T-helper 2 cell treated with Interferon-gamma antibody and Interleukin-4, amounts not matched to agents 5 μg/mL and 100 μg/mL, for 36 hours (primary cell): ENCODE results near the gene C1QTNF3.
"Not testable (repeated sequence)": the region's sequence is repeated elsewhere in the genome, so short reads cannot be mapped to it uniquely, and the experiment has no call there.

Experiments used
- DNase-seq: peaks from one replicate; pipeline ENCODE4 v3.0.0; 2021; ENCODE audit warnings: low spot score
- H3K27ac Mint-ChIP-seq: one replicate; pipeline ENCODE4 v1.8.0; 2021; ENCODE audit warnings: mild to moderate bottlenecking, mixed read lengths
- H3K27me3 Mint-ChIP-seq: one replicate; pipeline ENCODE4 v1.8.0; 2021; ENCODE audit warnings: low read depth, mixed read lengths
- H3K36me3 Mint-ChIP-seq: one replicate; pipeline ENCODE4 v1.8.0; 2021; ENCODE audit warnings: low read depth, mixed read lengths
- H3K4me1 Mint-ChIP-seq: one replicate; pipeline ENCODE4 v1.8.0; 2021; ENCODE audit warnings: low read depth, mixed read lengths
- H3K4me3 Mint-ChIP-seq: one replicate; pipeline ENCODE4 v1.8.0; 2022; ENCODE audit warnings: mild to moderate bottlenecking, moderate library complexity, mixed read lengths
- H3K9me3 Mint-ChIP-seq: one replicate; pipeline ENCODE4 v1.8.0; 2021; ENCODE audit warnings: mixed read lengths

The C1QTNF3 gene

GRCh38 chr5:34021334-34021733 lies 21.7 kb downstream of the C1QTNF3 start:
- Mint-ChIP-seq H3K9me3 (no peaks in the 10 kb centered on the region), H3K4me3 (peak overlapping the region; percentile 71), H3K36me3 (peaks cover 36% of the 10 kb centered on the region), H3K27me3 (no peaks in the 10 kb centered on the region), H3K4me1 (peaks cover 32% of the 10 kb centered on the region), H3K27ac (peak overlapping the region; percentile 89)
- DNase-seq = no peak

GRCh38 chr5:34020726-34021125 lies 22.3 kb downstream of the C1QTNF3 start:
- no peak for DNase-seq
- Mint-ChIP-seq H3K27ac (peak overlapping the region; percentile 89), H3K9me3 (no peaks in the 10 kb centered on the region), H3K4me3 (peak overlapping the region; percentile 71), H3K27me3 (no peaks in the 10 kb centered on the region), H3K36me3 (peaks cover 34% of the 10 kb centered on the region), H3K4me1 (peaks cover 36% of the 10 kb centered on the region)

GRCh38 chr5:34017254-34017653 lies 25.8 kb downstream of the C1QTNF3 start:
- Mint-ChIP-seq H3K27me3 (no peaks in the 10 kb centered on the region), H3K4me3 (no peak overlapping the region), H3K9me3 (peaks cover 10% of the 10 kb centered on the region), H3K36me3 (peaks cover 28% of the 10 kb centered on the region), H3K4me1 (peaks cover 39% of the 10 kb centered on the region), H3K27ac (no peak overlapping the region)
- no peak for DNase-seq

- H3K27me3 Mint-ChIP-seq = no peaks in the 10 kb centered on the region
- peaks cover 10% of the 10 kb centered on the region for H3K9me3 Mint-ChIP-seq
- H3K4me1 Mint-ChIP-seq = peaks cover 34% of the 10 kb centered on the region
- no peak overlapping the region for H3K4me3 Mint-ChIP-seq
- peaks cover 26% of the 10 kb centered on the region for H3K36me3 Mint-ChIP-seq
- H3K27ac Mint-ChIP-seq = no peak overlapping the region
- no peak for DNase-seq
Observed at GRCh38 chr5:34016750-34017149, 26.3 kb downstream of the C1QTNF3 start.

GRCh38 chr5:34016222-34016621 lies 26.8 kb downstream of the C1QTNF3 start:
- peaks cover 10% of the 10 kb centered on the region for H3K9me3 Mint-ChIP-seq
- H3K4me1 Mint-ChIP-seq = peaks cover 28% of the 10 kb centered on the region
- H3K27me3 Mint-ChIP-seq = no peaks in the 10 kb centered on the region
- H3K27ac Mint-ChIP-seq = no peak overlapping the region
- DNase-seq = no peak
- no peak overlapping the region for H3K4me3 Mint-ChIP-seq
- peaks cover 26% of the 10 kb centered on the region for H3K36me3 Mint-ChIP-seq

- peaks cover 22% of the 10 kb centered on the region for H3K36me3 Mint-ChIP-seq
- DNase-seq = peak; percentile 33
- H3K27ac Mint-ChIP-seq = no peak overlapping the region
- peaks cover 22% of the 10 kb centered on the region for H3K4me1 Mint-ChIP-seq
- no peak overlapping the region for H3K4me3 Mint-ChIP-seq
- no peaks in the 10 kb centered on the region for H3K27me3 Mint-ChIP-seq
- H3K9me3 Mint-ChIP-seq = peaks cover 10% of the 10 kb centered on the region
Observed at GRCh38 chr5:34015120-34015822, 27.7 kb downstream of the C1QTNF3 start.

GRCh38 chr5:34014626-34015025 lies 28.4 kb downstream of the C1QTNF3 start:
- no peak overlapping the region for H3K4me3 Mint-ChIP-seq
- DNase-seq = no peak
- H3K9me3 Mint-ChIP-seq = peaks cover 10% of the 10 kb centered on the region
- peaks cover 25% of the 10 kb centered on the region for H3K4me1 Mint-ChIP-seq
- peaks cover 2% of the 10 kb centered on the region for H3K27me3 Mint-ChIP-seq
- H3K27ac Mint-ChIP-seq = no peak overlapping the region
- peaks cover 19% of the 10 kb centered on the region for H3K36me3 Mint-ChIP-seq

GRCh38 chr5:34013547-34013946 lies 29.5 kb downstream of the C1QTNF3 start:
- peaks cover 13% of the 10 kb centered on the region for H3K36me3 Mint-ChIP-seq
- no peak overlapping the region for H3K27ac Mint-ChIP-seq
- no peak for DNase-seq
- peaks cover 32% of the 10 kb centered on the region for H3K4me1 Mint-ChIP-seq
- peaks cover 2% of the 10 kb centered on the region for H3K27me3 Mint-ChIP-seq
- H3K9me3 Mint-ChIP-seq = peaks cover 10% of the 10 kb centered on the region
- no peak overlapping the region for H3K4me3 Mint-ChIP-seq

GRCh38 chr5:34012791-34013190 lies 30.2 kb downstream of the C1QTNF3 start:
- peaks cover 2% of the 10 kb centered on the region for H3K27me3 Mint-ChIP-seq
- no peak overlapping the region for H3K27ac Mint-ChIP-seq
- DNase-seq = no peak
- peaks cover 10% of the 10 kb centered on the region for H3K9me3 Mint-ChIP-seq
- H3K36me3 Mint-ChIP-seq = peaks cover 12% of the 10 kb centered on the region
- H3K4me1 Mint-ChIP-seq = peaks cover 34% of the 10 kb centered on the region
- H3K4me3 Mint-ChIP-seq = no peak overlapping the region

- H3K9me3 Mint-ChIP-seq = peaks cover 10% of the 10 kb centered on the region
- H3K27me3 Mint-ChIP-seq = peaks cover 2% of the 10 kb centered on the region
- H3K27ac Mint-ChIP-seq = no peak overlapping the region
- peaks cover 12% of the 10 kb centered on the region for H3K36me3 Mint-ChIP-seq
- no peak overlapping the region for H3K4me3 Mint-ChIP-seq
- no peak for DNase-seq
- H3K4me1 Mint-ChIP-seq = peaks cover 37% of the 10 kb centered on the region
Observed at GRCh38 chr5:34011536-34011935, 31.5 kb downstream of the C1QTNF3 start.

GRCh38 chr5:34010146-34010545 lies 32.9 kb downstream of the C1QTNF3 start:
- Mint-ChIP-seq H3K4me1 (peaks cover 35% of the 10 kb centered on the region), H3K36me3 (peaks cover 12% of the 10 kb centered on the region)
- not testable (repeated sequence) for DNase-seq, H3K9me3 Mint-ChIP-seq, H3K27ac Mint-ChIP-seq, H3K27me3 Mint-ChIP-seq, H3K4me3 Mint-ChIP-seq

- peaks cover 14% of the 10 kb centered on the region for H3K36me3 Mint-ChIP-seq
- peak overlapping the region; percentile 88 for H3K4me3 Mint-ChIP-seq
- no peak overlapping the region for H3K27ac Mint-ChIP-seq
- peaks cover 2% of the 10 kb centered on the region for H3K27me3 Mint-ChIP-seq
- peaks cover 10% of the 10 kb centered on the region for H3K9me3 Mint-ChIP-seq
- H3K4me1 Mint-ChIP-seq = peaks cover 33% of the 10 kb centered on the region
- DNase-seq = no peak
Observed at GRCh38 chr5:34009610-34010009, 33.4 kb downstream of the C1QTNF3 start.

GRCh38 chr5:34008802-34009201 lies 34.2 kb downstream of the C1QTNF3 start:
- peak overlapping the region; percentile 88 for H3K4me3 Mint-ChIP-seq
- H3K27me3 Mint-ChIP-seq = peaks cover 2% of the 10 kb centered on the region
- no peak for DNase-seq
- peaks cover 33% of the 10 kb centered on the region for H3K4me1 Mint-ChIP-seq
- H3K9me3 Mint-ChIP-seq = peaks cover 8% of the 10 kb centered on the region
- H3K36me3 Mint-ChIP-seq = peaks cover 13% of the 10 kb centered on the region
- H3K27ac Mint-ChIP-seq = peak overlapping the region; percentile 94

GRCh38 chr5:34007621-34008600 lies 35.1 kb downstream of the C1QTNF3 start, which contains the start of gene AMACR:
Gene AMACR, minus strand, starts transcription at chr5:34008050. Its CDS starts 31 bp downstream, at chr5:34008019.
- Mint-ChIP-seq H3K27ac (peak within 1 kb of the TSS; percentile 94), H3K4me1 (peaks cover 33% of the 10 kb centered on the region), H3K4me3 (peak within 1 kb of the TSS; percentile 88), H3K36me3 (peaks cover 15% of the 10 kb centered on the region), H3K27me3 (peaks cover 2% of the 10 kb centered on the region), H3K9me3 (no peaks in the 10 kb centered on the region)
- peak; percentile 90 for DNase-seq
